ENCODE data around the gene LRPAP1.

GRCh38 chr4:3511187-3511586 is 21.0 kb downstream of the LRPAP1 start:
- no peak for TF ChIP-seq GFI1B (tag by site-specific recombination; IDR thresholded peaks at IDR 0.05)
- no peak for TF ChIP-seq ZSCAN23 (tag by site-specific recombination; IDR thresholded peaks at IDR 0.05)
- no peak for TF ChIP-seq CTCF (tag by site-specific recombination; IDR thresholded peaks at IDR 0.05)
- TF ChIP-seq ZBTB17 (tag by site-specific recombination; IDR thresholded peaks at IDR 0.05): no peak
- no peak for TF ChIP-seq HOXA7 (CRISPR knock-in tag; IDR thresholded peaks at IDR 0.05; ENCODE audit: borderline replicate concordance)
- no peak for TF ChIP-seq MZF1 (tag by site-specific recombination; IDR thresholded peaks at IDR 0.05; ENCODE audit: borderline replicate concordance)
- TF ChIP-seq ZBTB7A (tag by site-specific recombination; IDR thresholded peaks at IDR 0.05; ENCODE audit: low read depth): no peak

All from HEK293 (cell line).